HG02588 (cell line): ENCODE data around the gene POLR2F.

Experiments used
- ATAC-seq: cut with Tn5 transposase; IDR thresholded peaks from one replicate; pipeline ENCODE4 v1.9.1; 2021; ENCODE audit warnings: mild to moderate bottlenecking, moderate library complexity; ENCODE audit not compliant: unreplicated experiment

Gene POLR2F

DNA sequence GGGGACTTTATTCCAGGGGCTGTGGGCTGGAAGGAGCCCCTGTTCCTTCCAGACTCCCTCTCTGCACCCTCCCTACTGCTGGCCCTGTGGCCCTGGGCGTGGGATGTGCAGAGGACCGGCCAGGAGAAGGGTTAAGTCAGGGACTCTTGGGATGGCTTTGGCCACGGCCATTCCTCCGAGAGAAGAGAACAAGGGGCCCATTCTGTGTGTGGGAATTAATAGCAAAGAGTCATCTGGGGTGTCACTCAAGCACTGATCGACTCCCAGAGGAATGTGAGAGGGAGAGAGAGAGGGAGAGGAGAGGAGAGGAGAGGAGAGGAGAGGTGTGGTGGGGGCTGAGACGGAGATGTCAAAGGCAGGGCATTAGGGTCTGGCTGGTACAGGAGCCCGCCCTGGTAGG, 45.0 kb downstream of the POLR2F start:
- no peak for ATAC-seq

DNA sequence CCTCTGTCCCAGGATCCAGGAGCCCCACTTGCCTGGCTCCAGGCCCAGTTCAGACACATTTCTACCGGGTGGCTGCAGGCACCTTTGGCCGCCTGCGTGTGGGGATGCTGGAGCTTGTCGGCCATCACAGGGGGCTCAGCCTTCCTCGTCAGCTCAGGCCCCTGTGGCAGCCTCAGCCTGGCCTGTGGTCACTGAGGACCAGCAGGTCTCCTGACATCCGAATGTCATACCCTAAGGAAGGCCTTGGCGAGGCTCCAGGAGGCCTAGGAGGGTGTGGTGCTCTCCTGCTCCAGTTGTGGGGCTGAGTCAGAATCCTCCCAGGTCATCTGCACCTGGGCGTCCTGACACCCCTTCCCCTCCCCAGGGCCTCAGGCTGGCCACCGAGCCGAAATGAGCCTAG, 45.7 kb downstream of the POLR2F start:
- ATAC-seq: no peak

DNA sequence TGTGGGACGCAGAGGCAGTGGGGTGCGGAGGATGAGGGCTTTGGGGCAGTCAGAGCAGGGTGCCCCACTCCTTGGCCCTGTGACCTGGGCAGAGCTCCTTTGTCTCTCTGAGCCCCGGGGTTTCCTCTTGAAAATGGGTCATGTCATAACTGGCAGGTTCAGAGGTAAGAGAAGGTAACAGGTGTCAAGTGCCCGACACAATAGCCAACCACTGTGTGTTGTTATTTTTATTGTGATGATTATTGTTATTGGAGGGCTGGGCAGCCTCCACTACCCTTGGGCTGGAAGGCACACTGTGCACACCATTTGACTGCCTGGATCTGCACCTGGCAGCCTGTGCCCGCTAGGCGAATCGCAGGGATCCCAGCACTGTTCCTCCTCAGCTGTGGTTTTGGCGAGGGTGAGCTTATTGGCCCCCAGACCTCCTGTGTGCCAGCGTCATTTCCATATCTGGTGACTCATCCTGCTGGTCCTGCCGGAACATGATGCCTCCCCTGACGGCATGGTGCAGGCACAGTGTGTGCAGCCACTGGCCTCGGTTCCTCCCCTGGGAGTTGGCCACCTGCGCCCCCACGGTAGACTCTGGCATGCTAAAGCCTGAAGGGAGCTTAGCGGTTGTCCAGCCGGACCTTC, 46.3 kb downstream of the POLR2F start:
- no peak for ATAC-seq

DNA sequence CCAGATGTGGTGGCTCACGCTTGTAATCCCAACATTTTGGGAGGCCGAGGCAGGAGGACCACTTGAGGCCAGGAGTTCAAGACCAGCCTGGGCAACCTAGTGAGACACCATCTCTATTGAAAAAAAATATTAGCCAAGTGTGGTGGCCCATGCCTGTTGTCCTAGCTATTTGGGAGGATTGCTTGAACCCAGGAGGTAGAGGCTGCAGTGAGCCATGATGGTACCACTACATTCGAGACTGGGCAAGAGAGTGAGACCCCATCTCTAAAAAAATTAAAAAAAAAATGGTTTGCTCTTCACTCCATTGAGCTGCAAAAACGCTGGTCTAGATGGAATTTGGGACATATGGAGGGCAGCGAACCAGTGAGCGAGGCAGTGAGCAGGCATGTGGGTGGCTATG, 52.4 kb downstream of the POLR2F start:
- no peak for ATAC-seq

DNA sequence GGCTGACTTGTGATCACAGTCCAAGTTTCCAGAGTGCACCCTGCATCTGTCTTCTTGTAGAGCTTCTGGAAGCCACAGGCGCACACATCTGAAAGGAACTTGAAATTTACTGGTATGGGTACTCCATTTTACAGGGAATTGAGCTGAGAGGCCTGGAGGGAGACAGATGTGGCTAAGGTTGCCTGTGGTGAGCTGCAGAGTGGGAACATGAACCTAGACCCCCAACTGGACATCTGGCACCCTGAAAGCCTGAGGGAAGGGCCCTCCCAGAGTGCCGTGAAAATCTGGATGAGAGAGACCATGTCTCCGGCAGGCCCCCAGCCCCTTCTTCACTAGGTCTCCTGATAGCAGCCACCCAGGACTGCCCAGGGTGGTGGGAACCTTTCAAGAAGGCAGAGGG, 53.4 kb downstream of the POLR2F start:
- no peak for ATAC-seq

DNA sequence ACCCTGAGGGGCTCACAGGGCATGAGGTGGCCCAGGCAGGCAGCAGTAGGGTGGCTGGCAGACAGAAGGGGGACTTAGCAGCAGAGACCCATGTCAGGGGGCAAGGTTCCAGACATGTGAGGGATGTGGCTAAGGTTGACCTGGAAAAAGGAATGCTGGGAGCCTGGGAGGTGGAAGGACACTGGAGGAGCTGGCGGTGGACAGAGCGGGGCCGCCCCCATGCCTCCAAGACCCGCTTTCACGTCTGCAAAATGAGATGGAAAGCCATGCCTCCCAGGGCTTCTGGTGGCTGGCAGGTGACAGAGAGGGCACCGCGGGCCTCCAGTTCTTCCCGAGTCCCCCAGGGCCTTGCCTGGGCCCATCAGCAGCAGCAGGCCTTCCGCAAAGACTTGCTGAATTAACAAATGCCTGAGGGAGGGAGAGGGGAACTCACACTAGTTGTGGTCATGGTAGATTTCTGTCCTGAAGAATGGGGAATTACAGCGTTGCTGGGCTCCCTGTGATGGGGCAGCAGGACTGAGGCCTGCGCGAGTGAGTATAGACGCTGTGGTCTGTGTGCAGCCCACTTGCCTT, 53.9 kb downstream of the POLR2F start:
- no peak for ATAC-seq

DNA sequence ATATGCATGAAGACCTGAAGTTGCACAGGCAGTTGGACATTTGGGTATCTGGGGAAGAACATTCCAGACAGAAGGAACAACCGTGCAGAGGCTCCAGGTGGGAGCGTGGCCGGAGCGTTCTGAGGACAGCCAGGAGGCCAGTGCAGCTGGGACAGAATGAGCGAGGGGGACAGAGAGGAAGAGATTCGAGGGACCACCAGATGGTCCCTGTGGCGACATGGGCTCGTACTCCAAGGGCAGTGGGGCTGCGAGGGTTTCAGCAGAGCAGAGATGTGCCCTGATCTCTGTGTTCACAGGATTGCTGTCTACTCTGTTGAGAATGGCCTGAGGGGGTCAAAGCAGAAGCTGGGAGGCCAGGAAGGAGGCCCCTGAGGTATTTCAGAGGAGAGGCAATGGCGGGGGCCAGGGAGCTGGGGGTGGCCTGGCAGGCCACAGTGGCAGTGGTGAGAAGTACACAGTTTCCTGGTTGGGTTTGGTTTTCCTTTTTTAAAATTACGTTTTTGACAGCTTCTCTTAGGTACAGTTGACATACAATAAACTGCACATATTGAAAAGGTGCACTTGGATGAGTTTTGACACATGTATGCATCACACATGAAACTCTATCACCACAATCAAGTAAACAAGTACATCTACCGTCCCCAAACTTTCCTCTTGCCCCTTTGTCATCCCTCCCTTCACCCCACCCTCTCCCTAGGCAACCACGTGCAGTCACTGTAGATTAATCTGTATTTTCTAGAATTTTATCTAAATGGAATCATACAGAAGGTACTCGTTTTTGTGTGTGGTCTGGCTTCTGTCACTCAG, 55.7 kb downstream of the POLR2F start:
- no peak for ATAC-seq

DNA sequence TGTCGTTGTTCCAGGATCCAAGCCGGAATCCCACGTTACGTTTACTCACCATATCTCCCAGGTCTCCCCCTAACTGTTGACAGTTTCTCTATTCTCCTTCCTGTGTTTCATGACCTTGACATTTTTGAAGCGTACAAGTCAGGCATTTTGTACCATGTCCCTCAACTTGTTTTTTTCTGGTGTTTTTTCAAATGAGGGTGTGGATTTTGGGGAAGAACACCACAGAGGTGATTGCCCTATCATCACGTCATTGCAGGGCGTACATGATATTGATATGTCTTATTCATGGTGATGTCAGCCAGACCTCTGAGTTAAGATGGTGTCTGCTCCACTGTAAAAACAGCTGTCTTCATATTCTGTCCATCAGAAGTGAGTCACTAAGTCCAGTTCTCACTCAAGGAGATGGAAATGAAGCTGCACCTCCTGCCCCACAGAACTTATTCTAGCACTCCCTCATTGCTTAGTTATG, 59.1 kb downstream of the POLR2F start:
- ATAC-seq: no peak

DNA sequence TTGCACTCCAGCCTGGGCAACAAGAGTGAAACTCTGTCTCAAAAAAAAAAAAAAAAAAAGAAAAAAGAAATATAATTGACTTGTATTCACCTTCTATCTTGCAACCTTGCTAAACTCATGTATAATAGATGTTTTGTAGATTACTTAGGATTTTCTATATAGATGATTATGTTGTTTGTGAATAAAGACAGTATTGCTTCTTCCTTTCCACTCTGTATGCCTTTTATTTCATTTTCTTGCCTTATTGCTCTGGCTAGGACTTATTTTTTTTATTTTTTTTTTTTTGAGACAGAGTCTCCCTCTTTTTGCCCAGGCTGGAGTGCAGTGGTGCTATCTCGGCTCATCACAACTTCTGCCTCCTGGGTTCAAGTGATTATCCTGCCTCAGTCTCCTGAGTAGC, 60.6 kb downstream of the POLR2F start:
- no peak for ATAC-seq

DNA sequence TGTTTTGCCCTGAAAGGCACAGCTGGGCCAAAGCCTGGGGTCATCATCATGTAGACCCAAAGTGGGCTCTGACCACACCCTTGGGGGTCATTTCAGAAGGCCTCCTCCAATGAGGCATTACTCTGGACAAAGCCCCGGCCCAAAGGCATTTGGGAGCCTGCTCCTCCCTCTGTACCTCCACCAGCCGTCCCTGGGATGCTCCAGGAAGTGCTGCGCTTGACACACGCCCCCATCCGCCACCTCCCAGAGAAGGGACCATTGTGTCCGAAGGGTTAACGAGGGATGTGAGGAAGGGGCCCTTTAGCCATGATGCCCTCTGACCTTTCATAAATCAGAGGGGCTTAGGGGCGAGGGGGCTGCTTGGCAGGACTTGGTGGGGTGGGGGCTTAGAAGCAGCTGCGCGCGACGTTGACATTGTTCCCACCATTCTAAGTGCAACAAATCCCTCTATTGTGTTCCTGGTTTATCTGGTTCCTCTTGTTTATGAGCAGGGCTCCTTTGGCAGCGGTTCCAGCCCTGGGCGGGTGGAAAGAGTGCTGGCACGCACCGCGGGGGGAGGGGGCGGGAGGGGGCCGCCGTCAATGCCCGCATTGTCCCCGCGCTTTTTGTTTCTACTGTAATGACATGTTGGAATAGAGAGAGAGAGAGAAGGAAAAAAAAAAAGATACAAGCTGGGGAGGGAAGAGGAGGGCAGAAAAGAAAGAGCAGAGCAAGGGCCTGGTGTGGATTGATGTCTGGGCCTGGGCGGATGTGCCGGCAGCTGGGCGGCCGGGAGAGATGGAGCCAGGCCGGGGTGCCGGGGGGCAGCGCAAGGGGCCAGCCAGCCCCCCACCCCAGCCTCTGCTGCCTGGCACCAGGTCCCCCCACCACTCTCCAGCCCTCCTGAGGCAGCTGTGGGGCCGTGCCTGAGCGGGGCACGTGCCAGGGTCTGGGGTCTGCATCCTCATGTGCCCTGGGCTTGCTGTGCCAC, 63.0 kb downstream of the POLR2F start:
- no peak for ATAC-seq

DNA sequence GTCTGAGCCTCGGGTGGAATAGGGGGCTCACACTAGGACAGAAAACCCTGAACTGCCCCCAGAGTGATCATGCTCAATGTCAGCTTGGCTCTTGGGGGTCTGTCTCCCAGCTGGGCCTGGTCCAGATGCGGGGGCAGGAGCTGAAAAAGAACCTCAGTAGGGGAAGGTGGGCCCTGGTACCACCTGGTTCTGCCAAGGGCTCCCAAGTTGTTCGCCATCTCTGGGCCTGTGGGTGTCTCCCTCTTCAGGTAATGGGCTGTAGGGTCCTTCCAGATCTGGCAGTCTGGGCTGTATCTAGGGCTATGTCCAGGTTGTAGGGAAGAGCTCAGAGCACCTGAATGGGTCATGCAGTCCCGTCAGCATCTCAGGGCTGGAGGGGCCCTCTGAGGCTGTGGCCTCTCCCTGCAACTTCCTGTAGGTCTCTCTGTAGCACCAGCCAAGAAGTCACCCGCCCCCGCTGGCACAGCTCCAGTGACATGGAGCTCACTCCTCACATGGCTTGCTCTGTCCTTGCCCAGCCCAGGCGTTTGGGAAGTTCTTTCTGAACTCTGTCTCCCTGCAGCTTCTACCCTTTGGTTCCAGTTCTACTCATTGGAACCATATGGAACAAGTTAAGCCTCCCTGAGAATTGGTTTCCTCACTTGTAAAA, 63.9 kb downstream of the POLR2F start:
- no peak for ATAC-seq

DNA sequence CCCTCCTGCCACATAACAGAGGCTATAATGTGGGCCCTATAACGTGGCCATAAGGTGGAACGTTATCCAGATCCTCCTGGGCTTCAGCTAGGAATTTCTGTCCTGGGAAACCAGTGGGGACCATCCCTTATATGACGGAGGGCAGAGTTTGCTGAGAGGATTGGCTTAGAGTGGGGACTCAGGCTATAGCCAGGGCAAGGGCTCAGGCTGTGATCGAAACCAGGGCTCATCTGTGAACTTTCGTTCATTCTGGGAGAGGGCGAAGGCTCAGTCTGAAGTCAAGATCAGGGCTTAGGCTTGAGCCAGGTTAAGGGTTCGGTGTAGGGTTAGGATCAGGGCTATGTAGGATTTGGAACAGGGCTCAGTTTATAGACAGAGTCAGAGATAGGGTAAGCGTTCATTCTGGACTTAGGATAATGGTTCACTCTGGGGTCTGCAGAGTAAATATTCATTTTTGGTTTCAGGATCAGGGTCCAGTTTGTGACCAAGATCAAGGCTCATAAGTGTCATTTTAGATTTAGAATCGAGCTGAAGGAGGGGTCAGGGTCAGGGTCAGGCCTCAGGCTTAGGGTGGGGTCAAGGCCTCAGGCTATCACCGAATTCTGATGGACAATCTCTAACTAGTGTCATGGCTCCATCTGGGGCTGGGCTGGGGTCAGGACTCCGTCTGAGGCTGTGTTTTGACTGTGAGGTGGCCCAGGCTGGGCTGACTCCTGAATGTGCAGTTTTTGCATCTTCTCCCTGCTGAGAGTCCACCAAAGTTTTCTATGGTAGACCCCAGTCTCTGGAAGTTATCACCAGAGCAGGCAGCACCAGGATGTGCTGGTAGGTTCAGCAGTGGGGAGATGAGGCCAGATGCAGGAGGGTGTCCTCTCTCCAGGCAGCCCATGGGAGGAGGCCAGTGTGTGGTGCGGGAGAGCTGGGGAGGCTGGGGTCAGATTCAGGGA, 64.7 kb downstream of the POLR2F start:
- no peak for ATAC-seq
